ENCODE results near the gene SERPINA4. TPM values are rescaled to one million over a fixed set of nuclear protein-coding genes. Genes with fewer than 3 reads are reported as not detected.

The SERPINA4 gene, protein sequence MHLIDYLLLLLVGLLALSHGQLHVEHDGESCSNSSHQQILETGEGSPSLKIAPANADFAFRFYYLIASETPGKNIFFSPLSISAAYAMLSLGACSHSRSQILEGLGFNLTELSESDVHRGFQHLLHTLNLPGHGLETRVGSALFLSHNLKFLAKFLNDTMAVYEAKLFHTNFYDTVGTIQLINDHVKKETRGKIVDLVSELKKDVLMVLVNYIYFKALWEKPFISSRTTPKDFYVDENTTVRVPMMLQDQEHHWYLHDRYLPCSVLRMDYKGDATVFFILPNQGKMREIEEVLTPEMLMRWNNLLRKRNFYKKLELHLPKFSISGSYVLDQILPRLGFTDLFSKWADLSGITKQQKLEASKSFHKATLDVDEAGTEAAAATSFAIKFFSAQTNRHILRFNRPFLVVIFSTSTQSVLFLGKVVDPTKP
- total RNA-seq (2022) (5.5 and 6.3 TPM in 2 replicates), Bru-seq, nascent RNA (percentile 41 among the genes with signal in this experiment), BruChase-seq, experiment 1, labeled RNA remaining after a 2-hour chase (percentile 41 among the genes with signal in this experiment), BruChase-seq, experiment 2, labeled RNA remaining after a 6-hour chase (percentile 59 among the genes with signal in this experiment)
- long read RNA-seq, transcript SERPINA4-203 (5 exons, 2,012 nt), result major isoform, 12 of 16 reads
- long read RNA-seq, partial matches to known transcripts, result 1 of 16 reads
- long read RNA-seq, other reads (novel, unspliced or antisense), result 0 of 16 reads

DNA sequence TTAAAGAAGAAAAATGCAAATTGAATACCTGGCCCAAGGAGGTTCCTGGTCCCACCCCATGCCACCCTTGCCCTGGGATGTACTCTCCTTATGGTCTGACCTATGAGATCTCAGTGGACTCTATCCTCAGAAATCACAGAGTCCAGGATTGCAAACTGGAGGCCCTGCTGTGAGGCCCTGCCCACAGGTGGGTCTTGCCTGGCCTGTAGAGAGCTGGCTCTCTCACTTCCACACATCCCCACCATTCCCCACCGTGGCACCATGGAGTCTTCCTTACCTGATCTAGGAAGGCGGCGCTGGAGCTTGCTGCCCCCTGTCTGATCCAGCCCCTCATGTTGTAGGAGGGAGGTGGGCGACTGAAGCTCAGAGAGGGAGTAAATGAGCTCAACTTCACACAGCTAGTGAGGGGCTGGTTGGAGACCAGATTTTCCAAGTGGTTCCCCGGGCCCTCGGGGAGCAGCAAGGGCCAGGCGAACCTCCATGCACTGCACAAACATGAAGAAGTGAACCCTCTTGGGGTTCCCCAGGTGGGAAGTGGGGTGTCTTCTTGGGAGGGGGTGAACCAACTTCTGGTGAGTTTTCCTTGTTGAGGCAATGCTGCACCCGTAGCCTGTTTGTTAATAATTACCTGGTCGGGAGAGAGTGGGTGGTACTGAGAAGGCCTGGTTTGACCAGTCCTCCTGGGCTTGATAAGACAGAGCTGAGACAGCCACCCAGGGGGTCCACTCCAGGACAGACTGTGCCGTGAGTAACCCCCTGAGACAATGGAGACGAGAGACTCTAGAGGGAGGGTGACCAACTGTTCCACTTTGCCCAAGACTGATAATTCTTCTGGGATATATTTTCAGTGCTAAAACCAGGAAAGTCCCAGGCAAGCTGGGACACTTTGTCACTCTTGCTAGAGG lies at the start of gene SERPINA4:
Gene SERPINA4, plus strand, starts transcription at position 692 of the 905 bp plus-strand sequence. CDS start 2,041 bp downstream, outside the sequence.
- no peak within 1 kb of the TSS for H3K4me3 ChIP-seq (ENCODE audit: low read depth, low read length)
- Mint-ChIP-seq H3K4me1 (ENCODE audit: low read depth, unreplicated experiment) (no peaks in the 10 kb centered on the region), H3K9me3 (ENCODE audit: unreplicated experiment) (peaks cover 15% of the 10 kb centered on the region), H3K27me3 (ENCODE audit: insufficient read depth, unreplicated experiment) (no peaks in the 10 kb centered on the region), H3K27ac (ENCODE audit: unreplicated experiment) (no peak within 1 kb of the TSS), H3K4me3 (ENCODE audit: unreplicated experiment) (no peak within 1 kb of the TSS), H3K36me3 (ENCODE audit: insufficient read depth, unreplicated experiment) (no peaks in the 10 kb centered on the region)
- BruUV-seq (replicated peaks), result no TSS peak
- peak in 1 of 2 experiments; percentile 35 for DNase-seq
- intact Hi-C loops (cut with micrococcal nuclease; ENCODE audit: unreplicated experiment), result no loop called here
- ChIA-PET POLR2A (no interaction called here), CTCF (interaction anchor here (0.8 to 1.0 kb wide), 2 partner anchors 20 to 51 kb away, joined by 5 read pairs; partner anchors contain the start of gene SERPINA3)
- no peaks in the 10 kb centered on the region for H3K36me3 ChIP-seq (ENCODE audit: control insufficient read depth, insufficient read depth, low read length)
- no peaks in the 10 kb centered on the region for H3K9me3 ChIP-seq
- TF ChIP-seq, protein P1, sequence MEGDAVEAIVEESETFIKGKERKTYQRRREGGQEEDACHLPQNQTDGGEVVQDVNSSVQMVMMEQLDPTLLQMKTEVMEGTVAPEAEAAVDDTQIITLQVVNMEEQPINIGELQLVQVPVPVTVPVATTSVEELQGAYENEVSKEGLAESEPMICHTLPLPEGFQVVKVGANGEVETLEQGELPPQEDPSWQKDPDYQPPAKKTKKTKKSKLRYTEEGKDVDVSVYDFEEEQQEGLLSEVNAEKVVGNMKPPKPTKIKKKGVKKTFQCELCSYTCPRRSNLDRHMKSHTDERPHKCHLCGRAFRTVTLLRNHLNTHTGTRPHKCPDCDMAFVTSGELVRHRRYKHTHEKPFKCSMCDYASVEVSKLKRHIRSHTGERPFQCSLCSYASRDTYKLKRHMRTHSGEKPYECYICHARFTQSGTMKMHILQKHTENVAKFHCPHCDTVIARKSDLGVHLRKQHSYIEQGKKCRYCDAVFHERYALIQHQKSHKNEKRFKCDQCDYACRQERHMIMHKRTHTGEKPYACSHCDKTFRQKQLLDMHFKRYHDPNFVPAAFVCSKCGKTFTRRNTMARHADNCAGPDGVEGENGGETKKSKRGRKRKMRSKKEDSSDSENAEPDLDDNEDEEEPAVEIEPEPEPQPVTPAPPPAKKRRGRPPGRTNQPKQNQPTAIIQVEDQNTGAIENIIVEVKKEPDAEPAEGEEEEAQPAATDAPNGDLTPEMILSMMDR (IDR thresholded peaks at IDR 0.05; ENCODE audit: insufficient read depth in 1 of 2, low read depth in 1 of 2, low read length in 1 of 2, severe bottlenecking in 1 of 2, unreplicated experiment in 1 of 2), result no peak
- H3K4me1 ChIP-seq, result peaks cover 12% of the 10 kb centered on the region
- no peaks in the 10 kb centered on the region for H3K27me3 ChIP-seq (replicated peaks; ENCODE audit: control insufficient read depth, insufficient read depth, low read length)

DNA sequence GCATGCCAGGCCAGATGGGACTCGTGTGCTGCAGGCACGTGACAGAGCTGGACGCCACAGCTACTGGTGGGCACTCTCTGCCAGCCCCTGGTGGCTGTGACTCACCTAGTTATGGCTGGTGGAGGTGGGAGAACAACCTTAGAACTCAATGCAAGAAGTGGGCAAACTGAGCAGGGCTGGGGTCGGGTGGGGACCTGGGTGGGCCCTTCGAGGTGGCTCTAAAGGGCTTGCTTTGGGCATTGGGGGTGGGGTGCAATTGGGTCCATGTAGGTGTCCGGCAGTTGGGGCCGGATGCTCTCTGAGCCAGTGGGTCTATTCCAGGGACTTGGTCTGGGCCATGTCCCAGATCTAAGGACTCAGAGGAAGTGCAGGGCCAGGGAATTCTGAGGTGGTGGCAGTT lies 46.9 kb upstream of the SERPINA4 start:
- no peak for DNase-seq
- Mint-ChIP-seq H3K4me1 (ENCODE audit: low read depth, unreplicated experiment) (peaks cover 5% of the 10 kb centered on the region), H3K27me3 (ENCODE audit: insufficient read depth, unreplicated experiment) (no peaks in the 10 kb centered on the region), H3K4me3 (ENCODE audit: unreplicated experiment) (no peak overlapping the region), H3K36me3 (ENCODE audit: insufficient read depth, unreplicated experiment) (no peaks in the 10 kb centered on the region), H3K27ac (ENCODE audit: unreplicated experiment) (no peak overlapping the region), H3K9me3 (ENCODE audit: unreplicated experiment) (peaks cover 10% of the 10 kb centered on the region)
- no peaks in the 10 kb centered on the region for H3K36me3 ChIP-seq (ENCODE audit: control insufficient read depth, insufficient read depth, low read length)
- H3K4me3 ChIP-seq (ENCODE audit: low read depth, low read length), result no peak overlapping the region
- TF ChIP-seq, protein P1 (IDR thresholded peaks at IDR 0.05; ENCODE audit: insufficient read depth in 1 of 2, low read depth in 1 of 2, low read length in 1 of 2, severe bottlenecking in 1 of 2, unreplicated experiment in 1 of 2), result no peak
- H3K4me1 ChIP-seq, result no peaks in the 10 kb centered on the region
- H3K9me3 ChIP-seq, result no peaks in the 10 kb centered on the region
- intact Hi-C loops (cut with micrococcal nuclease; ENCODE audit: unreplicated experiment), result no loop called here
- POLR2A ChIA-PET, result no interaction called here
- CTCF ChIA-PET, result no interaction called here
- no peaks in the 10 kb centered on the region for H3K27me3 ChIP-seq (replicated peaks; ENCODE audit: control insufficient read depth, insufficient read depth, low read length)
- no TSS peak for BruUV-seq (replicated peaks)

DNA sequence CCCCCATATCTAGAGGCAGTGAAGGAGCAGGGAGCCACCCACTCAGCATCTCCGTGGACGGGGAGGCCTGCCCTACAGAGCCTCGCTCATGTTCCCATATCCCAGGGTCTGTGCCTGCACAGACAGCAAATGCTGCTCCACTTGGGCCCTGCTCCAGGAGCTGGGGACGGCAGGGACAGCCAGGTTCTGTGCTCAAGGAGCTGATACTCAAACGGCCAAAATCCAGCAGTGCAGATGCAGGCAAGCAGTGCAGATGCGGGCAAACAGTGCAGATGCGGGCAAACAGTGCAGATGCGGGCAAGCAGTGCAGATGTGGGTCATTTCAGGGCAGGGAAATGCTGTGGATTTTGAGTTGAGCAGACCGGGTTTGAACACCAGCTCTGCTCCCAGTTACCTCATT lies 45.8 kb upstream of the SERPINA4 start:
- no peak overlapping the region for H3K27ac Mint-ChIP-seq (ENCODE audit: unreplicated experiment)
- H3K27me3 Mint-ChIP-seq (ENCODE audit: insufficient read depth, unreplicated experiment), result no peaks in the 10 kb centered on the region
- TF ChIP-seq, protein P1 (IDR thresholded peaks at IDR 0.05; ENCODE audit: insufficient read depth in 1 of 2, low read depth in 1 of 2, low read length in 1 of 2, severe bottlenecking in 1 of 2, unreplicated experiment in 1 of 2), result no peak
- no peaks in the 10 kb centered on the region for H3K36me3 Mint-ChIP-seq (ENCODE audit: insufficient read depth, unreplicated experiment)
- H3K4me3 Mint-ChIP-seq (ENCODE audit: unreplicated experiment), result no peak overlapping the region
- intact Hi-C loops (cut with micrococcal nuclease; ENCODE audit: unreplicated experiment), result no loop called here
- peaks cover 17% of the 10 kb centered on the region for H3K9me3 Mint-ChIP-seq (ENCODE audit: unreplicated experiment)
- Histone ChIP-seq H3K27me3 (replicated peaks; ENCODE audit: control insufficient read depth, insufficient read depth, low read length) (no peaks in the 10 kb centered on the region), H3K36me3 (ENCODE audit: control insufficient read depth, insufficient read depth, low read length) (no peaks in the 10 kb centered on the region), H3K9me3 (no peaks in the 10 kb centered on the region), H3K4me3 (ENCODE audit: low read depth, low read length) (no peak overlapping the region), H3K4me1 (no peaks in the 10 kb centered on the region)
- no peak for DNase-seq
- H3K4me1 Mint-ChIP-seq (ENCODE audit: low read depth, unreplicated experiment), result peaks cover 5% of the 10 kb centered on the region
- BruUV-seq (replicated peaks), result no TSS peak
- ChIA-PET POLR2A (no interaction called here), CTCF (interaction anchor here (0.6 kb wide), 1 partner anchor 13 kb away, joined by 3 read pairs; no protein-coding TSS in a partner anchor)
